Cardiac fibroblast (primary cell): ENCODE results near the gene GXYLT2.

ENCODE experiments used
- DNase-seq, 2 donors: peaks; one replicate each; pipeline versions ENCODE4 v3.0.0 to v3.0.0-alpha.2; 2010; ENCODE audit warnings: low read depth in 2 of 2
- H3K4me3 ChIP-seq, 2 donors: replicated peaks in 1 of 2; 1 replicate in 1 of 2; 2 replicates in 1 of 2; pipeline ENCODE4 v1.5.1; 2011; ENCODE audit warnings: low read depth in 2 of 2, low read length in 2 of 2, mild to moderate bottlenecking in 2 of 2, moderate library complexity in 1 of 2
- CTCF ChIP-seq: IDR thresholded peaks from one replicate; pipeline ENCODE4 v1.5.1; 2011; ENCODE audit warnings: low read depth, mild to moderate bottlenecking, low read length, inconsistent platforms

The GXYLT2 gene

DNA sequence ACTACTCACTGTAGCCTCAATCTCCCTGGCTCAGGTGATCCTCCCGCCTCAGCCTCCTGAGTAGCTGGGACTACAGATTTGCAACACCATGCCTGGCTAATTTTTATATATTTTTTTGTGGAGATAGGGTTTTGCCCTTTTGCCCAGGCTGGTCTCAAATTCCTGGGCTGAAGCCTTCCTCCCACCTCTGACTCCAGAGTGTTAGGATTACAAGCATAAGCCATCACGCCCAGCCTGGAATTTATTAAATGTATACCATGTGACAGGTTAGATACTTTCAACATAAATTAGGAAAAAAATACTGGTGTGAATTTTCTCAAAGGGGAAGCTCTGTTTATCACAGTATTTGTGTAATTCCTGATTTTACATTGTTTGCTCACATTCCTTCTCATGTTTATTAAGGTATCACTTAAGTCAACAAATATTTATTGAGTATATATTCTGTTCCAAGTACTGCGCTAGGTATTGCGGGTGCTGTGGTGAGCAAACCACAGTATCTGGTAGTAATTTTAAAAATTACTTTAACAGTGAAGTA, 133.5 kb downstream of the GXYLT2 start:
- no peak overlapping the region for H3K4me3 ChIP-seq
- DNase-seq, result no peak
- no peak for TF ChIP-seq CTCF

DNA sequence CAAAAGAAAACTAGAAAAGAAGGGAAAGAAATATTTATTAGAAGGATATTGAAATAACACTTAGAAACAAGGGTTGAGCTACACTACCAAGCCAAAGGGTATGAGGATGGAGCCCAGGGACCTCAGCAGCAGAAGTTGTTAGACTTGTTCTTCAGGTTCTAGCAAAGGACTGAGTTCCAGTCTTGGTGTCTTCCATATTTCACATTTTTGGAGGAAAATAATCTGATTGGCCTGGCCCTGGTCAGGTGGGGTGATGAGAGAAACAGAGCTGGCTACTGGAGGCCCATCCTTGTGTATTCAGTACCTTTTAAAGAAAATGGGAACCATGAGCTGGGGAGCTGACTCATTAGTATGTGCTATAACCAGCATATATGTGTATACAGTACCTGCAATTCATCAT, 137.0 kb downstream of the GXYLT2 start:
- no peak for TF ChIP-seq CTCF
- DNase-seq, result no peak
- no peak overlapping the region for H3K4me3 ChIP-seq

- no peak for TF ChIP-seq CTCF
- H3K4me3 ChIP-seq, result no peak overlapping the region
- DNase-seq, result no peak
These were observed 138.4 kb downstream of the GXYLT2 start for GRCh38 chr3:73026111-73026759.
